Measurements from ENCODE around the gene MLNR. TPM values are rescaled to one million over a fixed set of nuclear protein-coding genes. Genes with fewer than 3 reads are reported as not detected.

Gene MLNR
- total and polyA plus RNA-seq, 2 donors (not counting 1 experiment from before 2014, with no cell fraction given): not detected

DNA sequence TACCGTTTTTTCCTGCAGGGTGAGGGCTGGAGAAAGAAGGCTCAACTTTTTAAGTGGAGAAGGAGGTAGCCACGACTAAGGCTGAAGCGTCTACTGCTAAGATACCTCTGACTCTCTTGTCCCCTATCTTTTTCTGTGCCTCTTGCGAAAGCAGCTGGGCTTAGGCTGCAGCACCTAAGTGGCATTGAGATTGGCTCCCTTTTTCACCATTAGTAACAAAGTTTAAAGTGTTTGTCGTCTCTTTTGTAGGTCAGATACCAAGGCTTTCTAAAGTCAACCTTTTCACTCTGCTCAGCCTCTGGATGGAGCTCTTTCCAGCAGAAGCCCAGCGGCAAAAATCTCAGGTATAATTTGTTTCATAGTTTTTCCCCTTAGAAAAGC, 28.5 kb downstream of the MLNR start:
- peak overlapping the region; percentile 97 for H2AFZ ChIP-seq (ENCODE audit: low read length)
- H3K4me1 ChIP-seq (ENCODE audit: control insufficient read depth, extremely low read depth, insufficient read depth, low read length): no peaks in the 10 kb centered on the region
- no peaks in the 10 kb centered on the region for H3K27me3 ChIP-seq (ENCODE audit: control insufficient read depth, insufficient read depth, low read length)
- H3K9me3 ChIP-seq (ENCODE audit: control insufficient read depth, insufficient read depth, low read depth, low read length): no peaks in the 10 kb centered on the region
- H3K27ac ChIP-seq (ENCODE audit: insufficient read depth, low read length): peak overlapping the region; percentile 83
- peaks cover 2% of the 10 kb centered on the region for H3K79me2 ChIP-seq (ENCODE audit: control insufficient read depth, insufficient read depth, low read length)
- DNase-seq (ENCODE audit: low read depth in 2 of 2): no peak
- H3K36me3 ChIP-seq (ENCODE audit: control insufficient read depth, insufficient read depth, low read length): no peaks in the 10 kb centered on the region
- TF ChIP-seq, protein P1, sequence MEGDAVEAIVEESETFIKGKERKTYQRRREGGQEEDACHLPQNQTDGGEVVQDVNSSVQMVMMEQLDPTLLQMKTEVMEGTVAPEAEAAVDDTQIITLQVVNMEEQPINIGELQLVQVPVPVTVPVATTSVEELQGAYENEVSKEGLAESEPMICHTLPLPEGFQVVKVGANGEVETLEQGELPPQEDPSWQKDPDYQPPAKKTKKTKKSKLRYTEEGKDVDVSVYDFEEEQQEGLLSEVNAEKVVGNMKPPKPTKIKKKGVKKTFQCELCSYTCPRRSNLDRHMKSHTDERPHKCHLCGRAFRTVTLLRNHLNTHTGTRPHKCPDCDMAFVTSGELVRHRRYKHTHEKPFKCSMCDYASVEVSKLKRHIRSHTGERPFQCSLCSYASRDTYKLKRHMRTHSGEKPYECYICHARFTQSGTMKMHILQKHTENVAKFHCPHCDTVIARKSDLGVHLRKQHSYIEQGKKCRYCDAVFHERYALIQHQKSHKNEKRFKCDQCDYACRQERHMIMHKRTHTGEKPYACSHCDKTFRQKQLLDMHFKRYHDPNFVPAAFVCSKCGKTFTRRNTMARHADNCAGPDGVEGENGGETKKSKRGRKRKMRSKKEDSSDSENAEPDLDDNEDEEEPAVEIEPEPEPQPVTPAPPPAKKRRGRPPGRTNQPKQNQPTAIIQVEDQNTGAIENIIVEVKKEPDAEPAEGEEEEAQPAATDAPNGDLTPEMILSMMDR (conservative IDR thresholded peaks at IDR 0.05 in 1 of 2, IDR thresholded peaks at IDR 0.05 in 1 of 2; ENCODE audit: low read depth in 1 of 2, low read length in 2 of 2): peak in 1 of 2 donors; percentile 41
- TF ChIP-seq EZH2 (IDR thresholded peaks at IDR 0.05; ENCODE audit: low read length, missing control alignments): no peak
- H3K4me2 ChIP-seq (ENCODE audit: extremely low read depth, insufficient read depth, low read length): peak overlapping the region; percentile 93
- peak overlapping the region; percentile 63 to 93 (median 92) for H3K4me3 ChIP-seq (replicated peaks in 1 of 4; ENCODE audit: control extremely low read depth in 1 of 4, insufficient read depth in 1 of 4, low read depth in 3 of 4, low read length in 4 of 4)
- peak overlapping the region; percentile 87 for H3K9ac ChIP-seq (ENCODE audit: insufficient read depth, low read length)
- no peaks in the 10 kb centered on the region for H4K20me1 ChIP-seq (ENCODE audit: control insufficient read depth, extremely low read depth, insufficient read depth, low read length)

DNA sequence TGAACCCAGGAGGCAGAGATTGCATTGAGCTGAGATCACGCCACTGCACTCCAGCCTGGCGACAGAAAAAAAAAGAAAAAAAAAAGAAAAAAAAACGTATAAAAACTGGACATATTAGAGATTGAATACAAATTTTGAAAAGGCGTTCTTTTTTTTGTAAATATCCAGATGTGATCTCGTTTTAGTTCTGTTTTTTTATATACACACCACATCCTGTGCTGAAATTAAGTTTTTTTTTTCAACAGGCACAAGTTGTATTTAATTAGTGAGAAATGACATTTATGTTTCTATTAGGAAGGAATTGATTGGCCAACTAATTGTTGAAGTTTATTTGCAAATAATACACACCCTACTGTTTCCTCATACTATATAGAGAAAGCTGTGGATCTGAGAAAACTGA, 31.2 kb downstream of the MLNR start:
- no peaks in the 10 kb centered on the region for H4K20me1 ChIP-seq (ENCODE audit: control insufficient read depth, extremely low read depth, insufficient read depth, low read length)
- no peak for TF ChIP-seq EZH2 (IDR thresholded peaks at IDR 0.05; ENCODE audit: low read length, missing control alignments)
- TF ChIP-seq, protein P1 (conservative IDR thresholded peaks at IDR 0.05 in 1 of 2, IDR thresholded peaks at IDR 0.05 in 1 of 2; ENCODE audit: low read depth in 1 of 2, low read length in 2 of 2): no peak
- no peak for DNase-seq (ENCODE audit: low read depth in 2 of 2)
- no peak overlapping the region for H3K4me2 ChIP-seq (ENCODE audit: extremely low read depth, insufficient read depth, low read length)
- no peak overlapping the region for H3K4me3 ChIP-seq (replicated peaks in 1 of 4; ENCODE audit: control extremely low read depth in 1 of 4, insufficient read depth in 1 of 4, low read depth in 3 of 4, low read length in 4 of 4)
- H3K27me3 ChIP-seq (ENCODE audit: control insufficient read depth, insufficient read depth, low read length): no peaks in the 10 kb centered on the region
- H3K79me2 ChIP-seq (ENCODE audit: control insufficient read depth, insufficient read depth, low read length): peaks cover 2% of the 10 kb centered on the region
- H3K9ac ChIP-seq (ENCODE audit: insufficient read depth, low read length): no peak overlapping the region
- H3K36me3 ChIP-seq (ENCODE audit: control insufficient read depth, insufficient read depth, low read length): no peaks in the 10 kb centered on the region
- no peaks in the 10 kb centered on the region for H3K4me1 ChIP-seq (ENCODE audit: control insufficient read depth, extremely low read depth, insufficient read depth, low read length)
- H2AFZ ChIP-seq (ENCODE audit: low read length): no peak overlapping the region
- no peaks in the 10 kb centered on the region for H3K9me3 ChIP-seq (ENCODE audit: control insufficient read depth, insufficient read depth, low read depth, low read length)
- no peak overlapping the region for H3K27ac ChIP-seq (ENCODE audit: insufficient read depth, low read length)

GRCh38 chr13:49253310-49253709, 33.2 kb downstream of the MLNR start:
- H3K27ac ChIP-seq (ENCODE audit: insufficient read depth, low read length): no peak overlapping the region
- TF ChIP-seq EZH2 (IDR thresholded peaks at IDR 0.05; ENCODE audit: low read length, missing control alignments): no peak
- TF ChIP-seq, protein P1 (conservative IDR thresholded peaks at IDR 0.05 in 1 of 2, IDR thresholded peaks at IDR 0.05 in 1 of 2; ENCODE audit: low read depth in 1 of 2, low read length in 2 of 2): no peak
- no peaks in the 10 kb centered on the region for H3K4me1 ChIP-seq (ENCODE audit: control insufficient read depth, extremely low read depth, insufficient read depth, low read length)
- no peak for DNase-seq (ENCODE audit: low read depth in 2 of 2)
- H3K9ac ChIP-seq (ENCODE audit: insufficient read depth, low read length): no peak overlapping the region
- no peaks in the 10 kb centered on the region for H3K9me3 ChIP-seq (ENCODE audit: control insufficient read depth, insufficient read depth, low read depth, low read length)
- H2AFZ ChIP-seq (ENCODE audit: low read length): no peak overlapping the region
- H3K4me2 ChIP-seq (ENCODE audit: extremely low read depth, insufficient read depth, low read length): no peak overlapping the region
- no peak overlapping the region for H3K4me3 ChIP-seq (replicated peaks in 1 of 4; ENCODE audit: control extremely low read depth in 1 of 4, insufficient read depth in 1 of 4, low read depth in 3 of 4, low read length in 4 of 4)
- no peaks in the 10 kb centered on the region for H3K79me2 ChIP-seq (ENCODE audit: control insufficient read depth, insufficient read depth, low read length)
- H3K36me3 ChIP-seq (ENCODE audit: control insufficient read depth, insufficient read depth, low read length): no peaks in the 10 kb centered on the region
- H3K27me3 ChIP-seq (ENCODE audit: control insufficient read depth, insufficient read depth, low read length): no peaks in the 10 kb centered on the region
- H4K20me1 ChIP-seq (ENCODE audit: control insufficient read depth, extremely low read depth, insufficient read depth, low read length): no peaks in the 10 kb centered on the region
